Measurements from ENCODE around the gene CXorf49.
"Not testable (repeated sequence)": the region's sequence is repeated elsewhere in the genome, so short reads cannot be mapped to it uniquely, and the experiment has no call there.

CXorf49 gene

GRCh38 chrX:71718185-71718584 lies at the start of gene CXorf49:
Gene CXorf49 (minus strand): TSS chrX:71718285. CDS start chrX:71718151, 134 bp downstream.
- not testable (repeated sequence) for DNase-seq

GRCh38 chrX:71767134-71767533 lies 49.0 kb upstream of the CXorf49 start:
- DNase-seq, result not testable (repeated sequence)

GRCh38 chrX:71765613-71766012 lies 47.5 kb upstream of the CXorf49 start:
- not testable (repeated sequence) for DNase-seq

GRCh38 chrX:71764832-71765231 lies 46.7 kb upstream of the CXorf49 start:
- not testable (repeated sequence) for DNase-seq

GRCh38 chrX:71763049-71763448 lies 45.0 kb upstream of the CXorf49 start, which contains the start of gene CXorf49B:
Gene CXorf49B (plus strand): TSS chrX:71763349. CDS start chrX:71763424, 75 bp downstream.
- not testable (repeated sequence) for DNase-seq

GRCh38 chrX:71760688-71761281 lies 42.7 kb upstream of the CXorf49 start:
- not testable (repeated sequence) for DNase-seq

GRCh38 chrX:71720289-71720886 lies 2.3 kb upstream of the CXorf49 start:
- not testable (repeated sequence) for DNase-seq

GRCh38 chrX:71719195-71719594 lies 1.1 kb upstream of the CXorf49 start:
- DNase-seq, result not testable (repeated sequence)

GRCh38 chrX:71716323-71716722 lies 1.8 kb downstream of the CXorf49 start:
- DNase-seq, result not testable (repeated sequence)

- not testable (repeated sequence) for DNase-seq
Observed at GRCh38 chrX:71715551-71715950, 2.5 kb downstream of the CXorf49 start.

- not testable (repeated sequence) for DNase-seq
Observed at GRCh38 chrX:71714064-71714463, 4.0 kb downstream of the CXorf49 start.

- DNase-seq, result not testable (repeated sequence)
Observed at GRCh38 chrX:71702853-71703252, 15.2 kb downstream of the CXorf49 start.

GRCh38 chrX:71699023-71699344 lies 19.1 kb downstream of the CXorf49 start:
- not testable (repeated sequence) for DNase-seq

GRCh38 chrX:71698299-71699022 lies 19.6 kb downstream of the CXorf49 start:
- not testable (repeated sequence) for DNase-seq

- DNase-seq, result not testable (repeated sequence)
Observed at GRCh38 chrX:71697466-71698298, 20.4 kb downstream of the CXorf49 start.

- not testable (repeated sequence) for DNase-seq
Observed at GRCh38 chrX:71696641-71697465, 21.2 kb downstream of the CXorf49 start.

GRCh38 chrX:71679575-71680207 lies 38.4 kb downstream of the CXorf49 start:
- DNase-seq, result no peak

GRCh38 chrX:71677195-71677594 lies 40.9 kb downstream of the CXorf49 start:
- DNase-seq, result not testable (repeated sequence)

- not testable (repeated sequence) for DNase-seq
Observed at GRCh38 chrX:71676068-71676795, 41.9 kb downstream of the CXorf49 start.

- not testable (repeated sequence) for DNase-seq
Observed at GRCh38 chrX:71675636-71676035, 42.4 kb downstream of the CXorf49 start.

- DNase-seq, result no peak
Observed at GRCh38 chrX:71671938-71672337, 46.1 kb downstream of the CXorf49 start.
